ENCODE measurements around the gene TEKTIP1.

Gene TEKTIP1

DNA sequence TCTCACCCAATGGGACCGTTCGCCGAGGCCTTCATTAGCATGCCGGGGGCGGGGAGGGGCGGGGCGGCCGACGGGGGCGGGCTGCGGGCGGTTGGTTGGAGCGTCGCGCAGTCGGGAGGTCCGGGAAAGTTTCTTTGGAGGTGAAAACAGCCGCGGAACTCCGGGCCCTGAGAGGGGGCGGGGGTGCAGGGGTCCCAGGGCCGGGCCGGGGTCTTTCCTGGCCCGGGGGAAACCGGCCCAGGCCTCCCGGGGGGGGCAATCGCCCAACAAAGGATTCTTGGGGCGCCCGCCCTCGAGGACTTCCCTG is 33.8 kb downstream of the TEKTIP1 start, which contains the start of gene HMG20B:
Gene HMG20B, plus strand, starts transcription at position 90 of the 307 bp plus-strand sequence. CDS start 366 bp downstream, outside the sequence.
- DNase-seq (ENCODE audit: insufficient read length, low spot score) (no peak), FAIRE-seq (no peak)
- TF ChIP-seq, protein P1, sequence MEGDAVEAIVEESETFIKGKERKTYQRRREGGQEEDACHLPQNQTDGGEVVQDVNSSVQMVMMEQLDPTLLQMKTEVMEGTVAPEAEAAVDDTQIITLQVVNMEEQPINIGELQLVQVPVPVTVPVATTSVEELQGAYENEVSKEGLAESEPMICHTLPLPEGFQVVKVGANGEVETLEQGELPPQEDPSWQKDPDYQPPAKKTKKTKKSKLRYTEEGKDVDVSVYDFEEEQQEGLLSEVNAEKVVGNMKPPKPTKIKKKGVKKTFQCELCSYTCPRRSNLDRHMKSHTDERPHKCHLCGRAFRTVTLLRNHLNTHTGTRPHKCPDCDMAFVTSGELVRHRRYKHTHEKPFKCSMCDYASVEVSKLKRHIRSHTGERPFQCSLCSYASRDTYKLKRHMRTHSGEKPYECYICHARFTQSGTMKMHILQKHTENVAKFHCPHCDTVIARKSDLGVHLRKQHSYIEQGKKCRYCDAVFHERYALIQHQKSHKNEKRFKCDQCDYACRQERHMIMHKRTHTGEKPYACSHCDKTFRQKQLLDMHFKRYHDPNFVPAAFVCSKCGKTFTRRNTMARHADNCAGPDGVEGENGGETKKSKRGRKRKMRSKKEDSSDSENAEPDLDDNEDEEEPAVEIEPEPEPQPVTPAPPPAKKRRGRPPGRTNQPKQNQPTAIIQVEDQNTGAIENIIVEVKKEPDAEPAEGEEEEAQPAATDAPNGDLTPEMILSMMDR (IDR thresholded peaks at IDR 0.05; ENCODE audit: insufficient read depth, missing control alignments) = no peak

DNA sequence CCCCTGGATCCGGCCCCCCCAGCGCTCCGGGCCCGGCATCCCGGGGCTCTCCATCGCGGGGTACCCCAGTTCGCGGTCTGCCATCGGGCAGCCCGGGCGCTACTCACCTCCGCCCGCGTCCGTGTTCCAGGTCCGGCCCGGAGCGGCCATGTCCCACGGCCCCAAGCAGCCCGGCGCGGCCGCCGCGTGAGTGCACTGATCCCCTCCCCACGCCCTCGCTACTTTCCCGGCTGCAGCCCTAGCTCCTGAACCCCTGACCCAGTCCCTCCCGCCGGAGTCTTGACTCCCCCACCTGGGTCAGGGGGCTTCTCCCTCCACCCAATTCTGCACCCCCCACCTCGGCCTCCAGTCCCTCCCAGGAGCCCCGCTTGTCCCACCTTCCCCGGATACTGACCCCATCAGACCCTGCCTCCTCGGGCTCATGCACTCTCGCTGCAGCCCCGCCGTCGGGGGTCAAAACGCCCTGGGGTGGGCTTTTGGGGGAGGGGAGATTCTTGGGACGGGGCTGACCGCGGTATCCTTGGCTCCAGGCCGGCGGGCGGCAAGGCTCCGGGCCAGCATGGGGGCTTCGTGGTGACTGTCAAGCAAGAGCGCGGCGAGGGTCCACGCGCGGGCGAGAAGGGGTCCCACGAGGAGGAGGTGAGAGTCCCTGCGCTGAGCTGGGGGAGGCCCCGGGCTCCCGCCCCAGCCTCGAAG is 34.3 kb downstream of the TEKTIP1 start:
- TF ChIP-seq, protein P1 (IDR thresholded peaks at IDR 0.05; ENCODE audit: insufficient read depth, missing control alignments) = no peak
- DNase-seq (ENCODE audit: insufficient read length, low spot score) (no peak), FAIRE-seq (no peak)

DNA sequence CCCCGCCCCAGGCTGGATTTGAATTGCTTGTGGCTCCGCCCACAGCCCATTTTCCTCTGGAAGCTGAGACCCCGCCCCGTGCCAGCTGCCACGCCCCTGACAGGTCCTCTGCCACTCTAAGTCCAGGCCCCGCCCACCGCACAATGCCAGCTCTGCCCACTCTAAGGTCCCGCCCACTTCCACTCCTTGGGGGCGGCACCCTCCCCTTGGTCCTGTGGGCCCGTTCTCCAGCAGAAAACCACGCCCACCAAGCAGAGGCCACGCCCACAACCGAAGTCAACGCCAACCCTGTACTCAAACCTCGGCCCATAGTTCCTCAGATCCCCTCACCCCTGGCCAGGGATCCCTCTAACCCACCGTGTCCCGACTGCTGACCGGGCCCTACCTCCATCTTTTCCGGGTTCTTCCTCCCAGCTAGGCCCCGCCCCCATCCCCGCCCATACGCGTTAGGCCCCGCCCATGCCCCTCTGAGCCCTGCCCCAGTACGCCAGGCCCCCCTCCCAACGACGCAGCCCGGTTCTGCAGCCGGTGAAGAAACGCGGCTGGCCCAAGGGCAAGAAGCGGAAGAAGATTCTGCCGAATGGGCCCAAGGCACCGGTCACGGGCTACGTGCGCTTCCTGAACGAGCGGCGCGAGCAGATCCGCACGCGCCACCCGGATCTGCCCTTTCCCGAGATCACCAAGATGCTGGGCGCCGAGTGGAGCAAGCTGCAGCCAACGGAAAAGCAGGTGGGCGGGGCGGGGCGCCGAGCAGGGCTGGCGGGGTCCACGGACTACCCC is 35.1 kb downstream of the TEKTIP1 start:
- TF ChIP-seq, protein P1 (IDR thresholded peaks at IDR 0.05; ENCODE audit: insufficient read depth, missing control alignments) = no peak
- peak; percentile 62 for DNase-seq (ENCODE audit: insufficient read length, low spot score)
- no peak for FAIRE-seq

DNA sequence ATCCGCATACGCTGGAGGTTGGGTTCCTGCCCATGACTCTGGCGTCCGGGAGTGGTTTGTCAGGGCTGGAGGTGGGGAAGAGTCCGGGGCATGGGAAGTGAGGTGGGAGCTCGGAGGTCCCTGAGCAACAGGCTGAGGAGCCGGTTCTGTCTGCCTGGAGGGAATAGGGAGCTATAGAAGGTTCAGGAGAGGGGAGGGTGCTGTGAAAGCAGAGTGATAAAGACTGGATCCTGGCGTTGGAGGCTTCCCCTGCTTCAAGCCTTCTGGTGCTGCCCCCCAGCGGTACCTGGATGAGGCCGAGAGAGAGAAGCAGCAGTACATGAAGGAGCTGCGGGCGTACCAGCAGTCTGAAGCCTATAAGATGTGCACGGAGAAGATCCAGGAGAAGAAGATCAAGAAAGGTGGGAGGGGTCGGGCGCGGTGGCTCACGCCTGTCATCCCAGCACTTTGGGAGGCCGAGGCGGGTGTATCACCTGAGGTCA is 36.3 kb downstream of the TEKTIP1 start:
- TF ChIP-seq, protein P1 (IDR thresholded peaks at IDR 0.05; ENCODE audit: insufficient read depth, missing control alignments) = peak; percentile 73
- no peak for DNase-seq (ENCODE audit: insufficient read length, low spot score)
- no peak for FAIRE-seq

DNA sequence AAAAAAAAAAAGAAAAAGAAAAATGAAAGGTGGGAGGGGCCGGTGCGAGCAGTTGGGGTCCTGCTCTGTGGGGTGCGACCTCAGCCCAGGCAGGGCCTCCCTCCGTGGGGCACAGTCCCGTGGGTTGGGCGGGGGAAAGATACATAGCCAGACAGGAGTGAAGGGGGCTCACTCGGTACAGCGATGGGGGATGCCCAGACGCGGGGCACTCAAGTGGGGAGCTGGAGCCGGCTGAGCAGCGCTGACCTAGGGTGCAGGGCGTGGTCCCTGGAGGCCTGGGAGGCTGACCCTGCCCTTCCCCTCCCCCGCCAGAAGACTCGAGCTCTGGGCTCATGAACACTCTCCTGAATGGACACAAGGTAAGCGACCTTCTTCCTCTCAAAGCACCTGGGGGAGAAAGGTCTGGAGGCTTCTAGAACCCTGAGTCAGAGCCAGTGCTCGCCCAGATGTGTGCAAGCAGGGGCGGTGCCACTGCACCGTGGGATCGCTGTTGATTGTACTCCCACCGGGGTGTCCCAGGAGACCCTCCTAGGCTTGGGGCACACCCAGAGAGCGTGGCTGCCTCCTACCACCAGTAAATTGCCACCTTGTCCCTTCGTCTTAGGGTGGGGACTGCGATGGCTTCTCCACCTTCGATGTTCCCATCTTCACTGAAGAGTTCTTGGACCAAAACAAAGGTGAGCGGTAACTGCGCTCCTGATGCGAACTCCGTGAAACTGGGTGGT is 37.1 kb downstream of the TEKTIP1 start:
- TF ChIP-seq, protein P1 (IDR thresholded peaks at IDR 0.05; ENCODE audit: insufficient read depth, missing control alignments) = no peak
- DNase-seq (ENCODE audit: insufficient read length, low spot score) (no peak), FAIRE-seq (no peak)

DNA sequence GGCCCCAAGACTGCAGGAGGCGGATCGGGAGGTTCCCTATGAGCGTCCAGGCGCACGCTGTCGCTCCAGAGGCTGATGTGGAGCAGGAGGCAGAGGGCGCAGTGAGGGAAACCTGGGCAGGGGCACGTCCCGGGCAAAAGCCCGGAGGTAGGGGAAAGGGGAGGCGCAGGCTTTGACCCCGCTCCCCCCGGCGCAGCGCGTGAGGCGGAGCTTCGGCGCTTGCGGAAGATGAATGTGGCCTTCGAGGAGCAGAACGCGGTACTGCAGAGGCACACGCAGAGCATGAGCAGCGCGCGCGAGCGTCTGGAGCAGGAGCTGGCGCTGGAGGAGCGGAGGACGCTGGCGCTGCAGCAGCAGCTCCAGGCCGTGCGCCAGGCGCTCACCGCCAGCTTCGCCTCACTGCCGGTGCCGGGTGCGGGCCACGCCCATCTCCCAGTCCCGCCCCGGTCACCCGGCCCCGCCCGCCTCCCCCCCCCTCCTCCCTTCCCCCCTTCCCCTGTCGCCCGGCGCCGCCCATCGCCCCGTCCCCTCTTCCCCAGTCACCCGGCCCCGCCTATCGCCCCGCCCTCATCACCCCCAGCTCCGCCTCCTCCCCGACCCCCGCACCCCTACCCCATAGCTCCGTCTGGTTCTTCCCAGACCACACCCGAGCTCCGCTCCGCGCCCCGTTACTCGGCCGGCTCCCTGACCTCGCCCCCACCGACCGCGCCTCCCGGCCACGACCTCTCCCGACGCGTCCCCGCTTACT is 37.9 kb downstream of the TEKTIP1 start:
- FAIRE-seq = no peak
- DNase-seq (ENCODE audit: insufficient read length, low spot score) = no peak
- TF ChIP-seq, protein P1 (IDR thresholded peaks at IDR 0.05; ENCODE audit: insufficient read depth, missing control alignments) = no peak
